Measurements from ENCODE around the gene S1PR2.
A peak's percentile ranks its signal among the peaks of the same experiment; 100 is the strongest.

Gene S1PR2

GRCh38 chr19:10230861-10231611, at the start of gene S1PR2:
Gene S1PR2 (minus strand): TSS chr19:10231331. CDS start chr19:10224905, 6,426 bp downstream.
- DNase-seq (ENCODE audit: low spot score) = peak; percentile 80

- DNase-seq (ENCODE audit: low spot score) = no peak
Observed at GRCh38 chr19:10279737-10280442, 48.8 kb upstream of the S1PR2 start.

GRCh38 chr19:10278935-10279334, 47.8 kb upstream of the S1PR2 start:
- DNase-seq (ENCODE audit: low spot score) = no peak

GRCh38 chr19:10277795-10278589, 46.9 kb upstream of the S1PR2 start:
- DNase-seq (ENCODE audit: low spot score) = no peak

GRCh38 chr19:10274589-10274988, 43.5 kb upstream of the S1PR2 start:
- DNase-seq (ENCODE audit: low spot score) = no peak

- peak; percentile 40 for DNase-seq (ENCODE audit: low spot score)
Observed at GRCh38 chr19:10271543-10272086, 40.5 kb upstream of the S1PR2 start.

- DNase-seq (ENCODE audit: low spot score) = peak; percentile 87
Observed at GRCh38 chr19:10270616-10271394, 39.7 kb upstream of the S1PR2 start, which contains the start of gene ICAM1. Gene ICAM1 (plus strand): TSS chr19:10271120. CDS start chr19:10271160, 40 bp downstream.

- DNase-seq (ENCODE audit: low spot score) = peak; percentile 57
Observed at GRCh38 chr19:10270180-10270615, 39.1 kb upstream of the S1PR2 start.

- DNase-seq (ENCODE audit: low spot score) = peak; percentile 80
Observed at GRCh38 chr19:10269333-10270179, 38.4 kb upstream of the S1PR2 start.

GRCh38 chr19:10268071-10268470, 36.9 kb upstream of the S1PR2 start:
- no peak for DNase-seq (ENCODE audit: low spot score)

- no peak for DNase-seq (ENCODE audit: low spot score)
Observed at GRCh38 chr19:10266706-10267105, 35.6 kb upstream of the S1PR2 start.

GRCh38 chr19:10262771-10263170, 31.6 kb upstream of the S1PR2 start:
- no peak for DNase-seq (ENCODE audit: low spot score)

- DNase-seq (ENCODE audit: low spot score) = peak; percentile 29
Observed at GRCh38 chr19:10260141-10260584, 29.0 kb upstream of the S1PR2 start.

GRCh38 chr19:10259162-10259905, 28.2 kb upstream of the S1PR2 start:
- DNase-seq (ENCODE audit: low spot score) = peak; percentile 85

GRCh38 chr19:10258080-10258710, 27.1 kb upstream of the S1PR2 start:
- no peak for DNase-seq (ENCODE audit: low spot score)

- no peak for DNase-seq (ENCODE audit: low spot score)
Observed at GRCh38 chr19:10256970-10257615, 26.0 kb upstream of the S1PR2 start.

GRCh38 chr19:10256551-10256950, 25.4 kb upstream of the S1PR2 start:
- no peak for DNase-seq (ENCODE audit: low spot score)

- no peak for DNase-seq (ENCODE audit: low spot score)
Observed at GRCh38 chr19:10255358-10255757, 24.2 kb upstream of the S1PR2 start.

- DNase-seq (ENCODE audit: low spot score) = no peak
Observed at GRCh38 chr19:10254244-10254643, 23.1 kb upstream of the S1PR2 start.

Data from RKO (cell line).